ENCODE measurements around the gene MFRP.

The MFRP gene

DNA sequence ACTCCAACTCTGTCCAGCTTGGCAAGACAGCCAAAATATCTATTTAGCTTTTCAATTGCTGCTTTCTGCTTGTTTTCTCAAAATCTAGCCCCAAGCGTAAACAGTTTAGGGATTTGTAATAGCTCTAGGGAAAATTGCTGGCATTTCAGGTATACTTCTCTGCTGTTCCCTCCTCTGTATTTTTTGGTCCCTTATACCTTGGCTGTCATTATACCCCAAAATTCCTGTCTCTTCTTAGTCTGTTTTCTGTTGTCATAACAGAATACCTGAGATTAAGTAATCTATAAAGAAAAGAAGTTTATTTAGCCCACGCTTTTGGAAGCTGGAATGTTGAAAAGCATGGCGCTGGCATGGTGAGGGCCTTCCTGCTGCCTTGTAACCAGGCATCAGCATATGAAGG is 53.0 kb downstream of the MFRP start:
- DNase-seq (ENCODE audit: insufficient read length, low spot score) (no peak), FAIRE-seq (no peak)
- TF ChIP-seq, protein P1, sequence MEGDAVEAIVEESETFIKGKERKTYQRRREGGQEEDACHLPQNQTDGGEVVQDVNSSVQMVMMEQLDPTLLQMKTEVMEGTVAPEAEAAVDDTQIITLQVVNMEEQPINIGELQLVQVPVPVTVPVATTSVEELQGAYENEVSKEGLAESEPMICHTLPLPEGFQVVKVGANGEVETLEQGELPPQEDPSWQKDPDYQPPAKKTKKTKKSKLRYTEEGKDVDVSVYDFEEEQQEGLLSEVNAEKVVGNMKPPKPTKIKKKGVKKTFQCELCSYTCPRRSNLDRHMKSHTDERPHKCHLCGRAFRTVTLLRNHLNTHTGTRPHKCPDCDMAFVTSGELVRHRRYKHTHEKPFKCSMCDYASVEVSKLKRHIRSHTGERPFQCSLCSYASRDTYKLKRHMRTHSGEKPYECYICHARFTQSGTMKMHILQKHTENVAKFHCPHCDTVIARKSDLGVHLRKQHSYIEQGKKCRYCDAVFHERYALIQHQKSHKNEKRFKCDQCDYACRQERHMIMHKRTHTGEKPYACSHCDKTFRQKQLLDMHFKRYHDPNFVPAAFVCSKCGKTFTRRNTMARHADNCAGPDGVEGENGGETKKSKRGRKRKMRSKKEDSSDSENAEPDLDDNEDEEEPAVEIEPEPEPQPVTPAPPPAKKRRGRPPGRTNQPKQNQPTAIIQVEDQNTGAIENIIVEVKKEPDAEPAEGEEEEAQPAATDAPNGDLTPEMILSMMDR (IDR thresholded peaks at IDR 0.05; ENCODE audit: insufficient read depth, missing control alignments): no peak

- FAIRE-seq (no peak), DNase-seq (ENCODE audit: insufficient read length, low spot score) (no peak)
- TF ChIP-seq, protein P1 (IDR thresholded peaks at IDR 0.05; ENCODE audit: insufficient read depth, missing control alignments): no peak
These were observed 55.5 kb downstream of the MFRP start for GRCh38 chr11:119290894-119291497.
